GM12874 (cell line): ENCODE measurements around the gene MYLK4.

ENCODE experiments used
- CTCF ChIP-seq: IDR thresholded peaks from 2 replicates; pipeline ENCODE4 v1.5.1; 2011; ENCODE audit warnings: low read depth, mild to moderate bottlenecking, control low read depth, low read length, moderate library complexity; ENCODE audit not compliant: insufficient read depth

MYLK4 gene

GRCh38 chr6:2784930-2785329, 34.2 kb upstream of the MYLK4 start:
- no peak for TF ChIP-seq CTCF

GRCh38 chr6:2784061-2784460, 33.3 kb upstream of the MYLK4 start:
- TF ChIP-seq CTCF, result no peak

GRCh38 chr6:2783188-2783963, 32.7 kb upstream of the MYLK4 start:
- TF ChIP-seq CTCF, result no peak

GRCh38 chr6:2782825-2783187, 32.1 kb upstream of the MYLK4 start:
- no peak for TF ChIP-seq CTCF

GRCh38 chr6:2782356-2782708, 31.6 kb upstream of the MYLK4 start:
- no peak for TF ChIP-seq CTCF

GRCh38 chr6:2781685-2782355, 31.1 kb upstream of the MYLK4 start:
- no peak for TF ChIP-seq CTCF

GRCh38 chr6:2780102-2780737, 29.5 kb upstream of the MYLK4 start:
- no peak for TF ChIP-seq CTCF
